ENCODE results near the gene SESN3.
"Not testable (repeated sequence)": the region's sequence is repeated elsewhere in the genome, so short reads cannot be mapped to it uniquely, and the experiment has no call there.

The SESN3 gene, protein sequence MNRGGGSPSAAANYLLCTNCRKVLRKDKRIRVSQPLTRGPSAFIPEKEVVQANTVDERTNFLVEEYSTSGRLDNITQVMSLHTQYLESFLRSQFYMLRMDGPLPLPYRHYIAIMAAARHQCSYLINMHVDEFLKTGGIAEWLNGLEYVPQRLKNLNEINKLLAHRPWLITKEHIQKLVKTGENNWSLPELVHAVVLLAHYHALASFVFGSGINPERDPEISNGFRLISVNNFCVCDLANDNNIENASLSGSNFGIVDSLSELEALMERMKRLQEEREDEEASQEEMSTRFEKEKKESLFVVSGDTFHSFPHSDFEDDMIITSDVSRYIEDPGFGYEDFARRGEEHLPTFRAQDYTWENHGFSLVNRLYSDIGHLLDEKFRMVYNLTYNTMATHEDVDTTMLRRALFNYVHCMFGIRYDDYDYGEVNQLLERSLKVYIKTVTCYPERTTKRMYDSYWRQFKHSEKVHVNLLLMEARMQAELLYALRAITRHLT

DNA sequence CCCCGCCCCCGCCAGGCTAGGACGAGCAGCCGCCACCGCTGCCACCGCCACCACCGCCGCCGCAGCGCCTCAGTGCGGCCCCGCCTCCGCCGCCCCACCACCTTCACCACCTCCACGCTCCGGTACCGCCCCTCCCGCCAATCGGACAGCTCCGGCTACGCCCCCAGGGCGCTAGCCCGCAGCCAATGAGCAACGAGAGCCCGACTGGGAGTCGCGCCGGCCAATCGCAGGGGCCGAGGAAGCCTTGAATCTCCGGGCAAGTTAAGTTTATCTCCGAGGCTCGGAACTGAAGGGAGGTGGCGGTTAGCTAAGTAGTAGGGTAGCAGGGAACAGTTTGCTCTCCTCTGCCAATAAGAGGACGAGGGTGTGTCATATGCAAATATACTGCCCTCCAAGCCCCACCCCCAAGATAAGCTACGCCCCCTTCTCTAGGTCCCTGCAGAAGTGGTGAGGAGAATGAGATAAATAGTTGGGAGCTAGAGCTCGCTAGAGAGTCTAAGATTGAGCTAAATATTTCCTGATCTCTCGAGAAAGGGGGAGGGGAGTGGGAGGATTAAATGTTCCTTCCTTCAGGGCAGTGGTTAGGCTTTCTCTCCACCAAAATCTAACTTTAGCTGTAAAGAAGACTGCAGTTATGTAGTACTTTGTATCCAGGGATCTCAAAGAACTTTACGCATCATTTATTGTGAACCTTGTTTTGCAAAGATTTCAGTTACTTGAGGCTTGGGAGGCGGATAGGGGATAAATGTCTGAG lies at the start of gene SESN3:
Gene SESN3 (minus strand): TSS at position 76 of the 754 bp plus-strand sequence. CDS start 342 bp downstream, outside the sequence.
- peak; percentile 99 for DNase-seq

DNA sequence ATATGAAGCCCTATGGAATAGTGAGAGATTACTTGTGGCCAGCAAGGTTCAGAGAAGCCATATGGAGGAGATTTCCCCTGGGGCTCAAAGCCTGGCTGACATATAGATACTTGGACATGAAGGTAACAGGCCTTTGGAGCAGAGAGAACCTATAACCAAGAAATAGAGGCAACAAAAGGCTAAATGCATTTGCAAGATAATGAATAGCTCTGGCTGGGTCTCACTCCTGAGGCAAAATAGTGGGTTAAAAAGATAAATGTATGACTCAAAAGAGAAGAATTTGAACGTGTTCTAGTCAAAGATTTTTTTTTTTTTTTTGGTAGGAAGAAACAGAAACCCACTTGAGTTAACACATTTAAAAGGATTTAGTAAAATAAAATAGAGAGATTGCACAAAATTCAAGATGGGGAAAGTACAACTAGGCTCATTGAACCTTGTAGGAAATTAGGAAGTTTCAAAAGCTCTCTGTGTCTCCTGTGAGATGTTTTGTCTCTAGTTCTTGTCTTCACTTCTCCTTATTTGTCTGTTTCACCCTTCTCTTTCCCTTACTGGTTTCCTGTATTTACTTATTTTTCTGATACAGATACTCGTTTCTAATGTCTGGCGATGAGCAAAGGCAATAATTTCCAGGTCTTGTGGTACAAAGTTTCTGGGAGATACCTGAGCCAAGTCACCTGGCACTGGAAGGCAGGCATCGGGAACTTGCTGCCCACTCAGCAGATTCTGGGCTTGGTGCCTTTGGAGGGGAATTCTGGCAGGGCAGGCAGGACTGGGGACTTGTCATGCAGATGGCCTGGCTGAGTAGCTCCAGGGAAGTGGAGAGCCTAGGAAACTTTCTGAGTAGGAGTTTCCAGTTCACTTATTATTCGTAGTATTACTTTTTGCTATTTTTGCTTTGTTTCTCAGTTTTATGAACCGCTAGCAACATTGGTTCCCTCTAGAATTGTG lies 49.2 kb upstream of the SESN3 start:
- DNase-seq, result no peak

DNA sequence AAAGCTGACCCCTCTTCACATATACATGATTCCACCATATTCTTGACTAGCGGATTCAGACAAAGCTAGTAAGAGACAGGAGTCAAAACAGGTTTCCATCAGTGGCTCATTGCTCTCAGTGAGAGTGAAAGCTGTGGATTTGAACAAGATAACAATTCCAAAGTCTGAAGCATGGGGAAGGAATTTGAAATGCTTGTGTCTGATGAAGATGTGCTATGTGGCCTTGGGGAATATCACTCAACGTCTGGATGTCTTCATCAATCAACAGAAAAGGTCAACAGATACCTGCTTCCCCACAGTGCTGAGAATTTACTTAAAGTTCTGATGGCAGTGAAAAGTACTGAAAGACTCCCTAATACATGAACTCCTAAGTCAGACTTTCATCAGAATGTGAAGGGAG lies 46.9 kb upstream of the SESN3 start:
- DNase-seq, result no peak

DNA sequence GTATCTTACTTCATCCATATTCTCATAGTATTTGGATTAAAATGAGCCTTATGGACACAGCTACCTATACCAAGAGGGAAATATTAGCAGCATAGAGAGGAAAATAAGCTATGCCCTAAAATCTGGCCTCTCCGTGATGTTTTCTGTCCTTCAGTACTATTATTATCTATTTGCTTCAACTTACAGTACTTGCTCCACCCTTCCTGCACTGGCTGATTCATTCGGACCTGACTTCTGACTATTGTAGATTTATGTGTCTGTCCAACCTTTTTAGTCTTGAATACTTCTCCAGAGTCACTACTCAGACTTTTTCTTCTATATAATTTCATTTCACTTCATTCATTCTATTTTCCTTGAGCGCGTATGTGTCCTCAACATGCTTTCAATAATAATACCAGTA lies 45.1 kb upstream of the SESN3 start:
- no peak for DNase-seq

DNA sequence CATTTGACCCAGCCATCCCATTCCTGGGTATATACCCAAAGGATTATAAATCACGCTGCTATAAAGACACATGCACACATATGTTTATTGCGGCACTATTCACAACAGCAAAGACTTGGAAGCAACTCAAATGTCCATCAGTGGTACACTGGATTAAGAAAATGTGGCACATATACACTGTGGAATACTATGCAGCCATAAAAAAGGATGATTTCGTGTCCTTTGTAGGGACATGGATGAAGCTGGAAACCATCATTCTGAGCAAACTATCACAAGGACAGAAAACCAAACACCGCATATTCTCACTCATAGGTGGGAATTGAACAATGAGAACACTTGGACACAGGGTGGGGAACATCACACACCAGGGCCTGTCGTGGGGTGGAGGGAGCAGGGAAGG lies 42.6 kb upstream of the SESN3 start:
- not testable (repeated sequence) for DNase-seq

DNA sequence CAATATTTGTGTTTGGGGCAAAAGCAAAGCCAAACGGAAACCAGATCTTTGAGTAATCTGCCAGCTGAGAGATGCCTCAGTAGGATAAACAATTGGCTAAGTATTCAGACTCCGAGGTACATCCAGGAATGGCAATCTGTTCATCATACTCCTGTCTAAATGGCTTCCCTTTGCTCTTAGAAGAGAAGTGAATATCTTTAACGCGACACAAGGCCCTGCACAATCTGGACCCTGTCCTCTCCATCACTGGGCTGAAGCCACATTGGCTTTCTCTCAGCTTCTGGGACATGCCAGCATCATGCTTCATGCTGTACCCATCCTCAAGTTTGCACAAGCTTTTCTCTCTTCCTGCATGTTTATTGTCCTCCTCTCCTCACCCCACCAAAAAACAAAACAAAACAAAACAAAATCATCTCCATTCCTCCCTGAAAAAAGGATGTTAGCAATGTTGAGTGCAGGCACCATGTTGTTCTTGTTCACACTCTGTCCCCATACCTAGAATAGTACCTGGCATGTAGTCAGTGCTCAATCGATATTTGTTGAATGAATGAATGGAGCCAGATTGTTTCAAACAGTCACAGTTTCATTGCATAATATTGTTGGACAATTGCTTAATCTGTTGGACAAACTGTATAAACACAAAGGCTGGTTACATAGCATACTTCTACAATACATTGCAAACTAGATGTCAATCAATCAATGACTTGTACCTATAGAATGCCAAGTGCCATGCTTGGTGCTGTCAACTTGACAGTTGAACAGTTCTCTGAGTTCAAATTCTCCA lies 38.2 kb upstream of the SESN3 start:
- DNase-seq, result no peak

DNA sequence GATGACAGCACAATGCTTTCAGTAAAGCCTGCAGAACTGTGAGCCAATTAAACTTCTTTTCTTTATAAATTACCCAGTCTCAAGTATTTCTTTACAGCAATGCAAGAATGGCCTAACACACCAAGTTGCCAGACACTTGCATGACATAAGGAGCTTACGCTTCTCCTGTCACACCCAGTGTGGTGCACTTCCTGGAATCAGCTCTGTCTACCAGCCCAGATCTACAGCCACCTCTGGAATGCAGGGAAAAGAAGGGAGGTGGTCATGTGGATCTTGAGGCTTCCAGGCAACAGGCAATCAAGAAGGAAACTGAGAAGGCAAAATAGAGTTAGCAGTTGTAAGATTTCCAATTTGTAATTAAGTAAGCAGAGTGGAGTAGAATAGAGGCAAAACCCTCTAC lies 37.4 kb upstream of the SESN3 start:
- no peak for DNase-seq

DNA sequence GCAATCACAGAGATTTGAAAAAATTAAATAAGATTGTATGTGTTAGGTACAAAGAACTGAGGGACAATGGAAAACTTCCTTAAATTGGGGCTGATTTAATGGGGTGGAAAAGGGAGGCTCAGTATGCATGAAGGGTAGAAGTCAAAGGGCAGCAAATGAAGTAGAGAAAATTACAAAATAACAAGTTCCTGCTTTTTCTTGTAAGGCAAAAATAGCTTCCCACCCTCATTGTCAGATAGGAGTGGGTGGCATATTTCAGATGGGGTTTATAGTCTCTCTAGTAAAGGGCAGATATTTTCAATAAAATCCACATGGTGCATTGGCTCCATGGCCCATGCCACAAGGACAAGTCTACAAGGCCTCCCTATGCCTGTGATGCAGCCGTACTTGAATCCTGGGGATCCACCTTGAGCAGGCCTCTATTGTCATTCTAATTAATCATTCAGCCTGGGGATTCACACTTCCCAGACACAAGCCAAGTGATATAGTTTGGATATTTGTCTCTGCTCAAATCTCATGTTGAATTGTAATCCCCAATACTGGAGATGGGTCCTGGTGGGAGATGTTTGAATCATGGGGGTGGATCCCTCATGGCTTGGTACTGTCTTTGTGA lies 36.7 kb upstream of the SESN3 start:
- DNase-seq, result no peak

DNA sequence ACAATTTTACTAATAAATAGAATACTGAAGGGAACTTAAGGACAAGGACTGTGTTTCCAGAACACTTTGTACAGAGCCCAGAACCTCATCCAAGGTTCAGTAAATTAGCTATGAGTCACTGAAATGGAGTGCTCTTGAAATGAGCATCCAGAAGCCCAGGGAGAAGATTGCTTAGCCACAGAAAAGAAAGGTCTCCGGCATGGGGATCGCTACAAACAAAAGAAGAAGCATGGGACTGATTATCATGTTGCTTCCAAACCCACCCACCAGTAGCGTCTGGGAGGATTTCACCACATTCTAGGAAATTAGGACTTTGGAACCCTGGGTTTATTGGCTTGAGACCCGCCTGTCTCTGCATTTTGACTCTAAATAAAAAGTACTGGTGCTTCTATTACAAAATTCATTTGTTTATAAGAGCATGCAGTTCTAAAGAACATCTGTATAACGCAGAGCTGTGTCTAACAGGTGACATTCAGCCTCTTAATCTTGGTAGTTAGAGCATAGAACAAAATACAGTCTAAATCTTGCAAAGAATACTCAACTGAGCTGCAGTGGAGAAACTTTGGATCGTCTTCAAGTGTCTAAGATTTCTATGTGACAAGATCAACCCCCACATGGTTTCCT lies 35.9 kb upstream of the SESN3 start:
- no peak for DNase-seq

DNA sequence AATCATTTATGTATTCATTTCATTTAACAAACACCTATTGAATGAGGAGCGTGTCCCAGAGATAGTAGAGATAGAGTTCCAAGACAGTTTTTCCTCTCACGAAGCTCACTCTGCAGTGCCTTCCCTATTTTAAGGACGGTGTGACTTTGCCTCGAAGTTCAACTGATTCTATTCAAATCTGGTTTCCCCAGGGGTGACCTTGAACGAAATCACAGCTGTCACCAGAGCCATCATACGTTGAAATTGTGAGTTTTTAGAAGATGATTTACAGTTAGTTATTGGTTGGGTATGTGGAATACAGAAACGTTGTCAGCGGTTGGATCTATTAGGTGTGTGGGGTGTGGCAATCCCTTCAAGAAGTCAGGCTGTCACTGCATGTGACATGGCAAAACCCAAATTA lies 33.9 kb upstream of the SESN3 start:
- no peak for DNase-seq

DNA sequence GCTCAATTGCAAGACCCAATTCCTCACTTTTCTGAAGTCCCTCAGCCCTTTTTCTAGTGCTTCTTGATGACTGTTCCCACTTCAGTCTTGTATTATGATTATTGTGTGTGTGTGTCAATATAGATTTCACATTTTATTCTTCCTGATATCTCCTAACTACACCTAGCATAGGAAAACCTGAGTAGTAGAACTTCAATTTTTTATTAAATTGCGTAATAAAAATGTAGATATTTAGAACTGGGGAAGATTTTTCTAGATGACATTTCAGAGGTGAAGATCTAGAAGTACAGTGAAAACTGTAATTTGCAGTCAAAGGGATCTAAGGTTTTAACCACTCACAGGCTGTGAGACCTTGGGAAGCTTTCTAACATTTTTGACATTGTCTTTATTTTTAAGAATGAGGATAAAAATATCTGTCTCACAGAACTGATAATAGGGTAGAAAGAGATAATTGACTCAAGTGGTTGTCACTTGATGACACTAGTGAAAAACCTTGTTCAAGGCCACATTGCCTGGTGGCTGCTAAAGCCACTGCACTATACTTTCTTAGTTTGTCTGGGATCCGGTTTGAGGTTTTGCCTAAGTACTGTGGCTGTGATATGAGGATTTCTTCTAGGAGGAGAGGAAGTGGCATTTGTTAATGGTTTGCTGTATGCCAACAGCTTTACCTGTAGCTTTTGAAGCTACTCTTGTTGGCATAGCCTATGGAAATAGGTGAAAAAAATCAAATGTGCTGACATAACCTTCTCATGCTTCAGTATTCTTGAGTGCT lies 32.2 kb upstream of the SESN3 start:
- DNase-seq, result no peak

DNA sequence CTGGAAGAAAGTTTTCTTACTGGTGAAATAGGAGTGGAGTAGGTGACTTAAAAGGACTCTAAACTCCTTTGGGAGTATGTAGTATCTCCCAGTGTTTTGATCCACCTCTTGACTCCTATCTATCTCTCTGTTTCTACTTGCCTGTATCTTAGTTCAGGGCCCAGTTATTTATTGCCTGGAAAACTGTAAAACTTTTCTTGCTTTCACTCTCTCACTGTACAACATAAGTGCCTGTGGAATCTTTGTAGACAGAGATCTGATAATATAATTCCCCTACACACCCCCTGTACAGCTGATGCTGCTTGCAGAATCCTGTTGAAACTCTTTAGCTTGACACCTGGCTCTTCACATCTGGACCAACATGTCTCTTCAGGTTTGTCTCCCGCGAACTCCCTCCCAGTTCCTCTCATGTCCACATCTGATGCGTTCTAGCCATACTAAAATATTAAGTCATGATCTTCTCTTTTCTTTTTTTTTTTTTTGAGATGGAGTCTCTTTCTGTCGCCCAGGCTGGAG lies 26.5 kb upstream of the SESN3 start:
- DNase-seq, result no peak

DNA sequence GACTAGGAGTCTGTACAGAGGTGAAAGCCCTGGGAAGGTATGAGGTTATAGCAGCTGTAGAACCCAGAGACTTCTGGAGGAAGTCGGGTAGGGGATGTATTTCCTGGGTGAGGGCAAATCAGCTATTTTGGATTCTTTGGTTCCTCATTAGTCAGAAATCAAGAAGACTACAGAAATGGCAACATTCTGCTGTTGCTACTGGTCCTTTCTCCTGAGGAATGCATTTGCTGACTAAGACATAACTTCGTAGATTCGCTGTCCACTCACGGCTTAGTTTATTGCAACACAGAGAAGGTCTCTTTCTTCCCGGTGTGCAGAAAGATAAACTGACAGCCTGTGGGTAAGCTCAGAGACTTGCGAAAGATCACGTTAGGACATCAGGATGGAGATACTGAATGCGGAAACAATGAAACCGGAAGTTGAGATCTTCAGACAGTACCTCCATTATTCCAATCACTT lies 25.3 kb upstream of the SESN3 start:
- no peak for DNase-seq

DNA sequence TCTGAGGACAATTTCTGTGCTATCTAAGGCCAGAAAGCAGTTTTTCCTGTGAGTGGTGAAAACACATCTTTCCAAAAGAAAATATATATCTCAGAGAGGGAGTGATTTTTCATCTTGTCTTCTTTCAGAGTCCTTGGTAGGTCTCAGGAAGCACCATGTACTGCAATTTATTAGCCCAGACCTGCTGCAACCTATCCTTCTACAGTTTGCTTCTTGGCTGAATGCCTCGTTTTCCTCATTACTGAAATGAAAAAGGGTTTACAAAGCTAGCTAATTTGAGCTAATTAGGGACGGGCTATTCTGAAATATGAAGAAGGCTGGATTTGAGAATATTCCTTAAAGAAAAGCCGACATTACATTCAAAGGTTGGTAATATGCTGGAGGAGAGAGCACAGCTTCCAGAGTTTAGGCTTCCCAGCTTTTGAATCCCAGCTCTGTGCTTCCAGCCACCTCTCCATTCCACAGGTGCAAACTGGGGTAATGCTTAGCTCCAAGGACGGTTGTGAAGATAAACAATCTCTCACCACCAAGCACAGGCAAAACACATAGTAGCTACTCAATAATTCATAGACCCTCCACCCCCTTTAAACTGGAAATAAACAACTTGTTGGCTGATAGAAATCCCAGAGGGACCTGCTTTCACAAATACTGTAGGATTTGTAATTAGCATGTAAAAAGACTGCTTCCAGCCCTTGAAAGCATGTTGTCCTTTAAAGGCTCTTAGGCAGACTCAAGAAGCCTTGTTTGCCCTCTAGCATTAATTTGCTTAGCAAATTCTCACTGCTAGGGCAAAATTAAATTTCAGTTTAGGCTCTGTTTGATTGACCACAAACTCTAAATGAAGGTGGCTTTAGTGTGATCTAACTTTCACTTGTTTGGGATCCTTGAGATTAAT lies 24.5 kb upstream of the SESN3 start:
- no peak for DNase-seq

DNA sequence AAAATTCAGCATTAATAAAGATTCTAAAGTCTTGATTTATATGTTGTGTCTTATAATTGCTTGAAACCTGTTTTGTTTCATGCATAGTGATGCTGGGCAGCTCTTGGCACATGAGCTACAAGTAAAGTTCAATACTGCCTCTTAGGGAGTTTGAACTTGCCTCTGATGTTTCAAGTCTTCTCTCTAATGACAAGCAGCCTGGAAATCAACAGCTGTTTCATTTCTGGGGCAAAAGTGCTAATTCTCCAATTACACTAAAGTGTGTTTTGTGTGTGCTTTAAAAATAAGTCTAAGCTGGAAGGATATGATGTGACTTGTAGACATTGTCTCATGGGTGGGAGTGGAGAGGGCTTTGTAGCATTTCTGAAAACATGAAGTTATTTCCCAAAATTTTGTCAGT lies 23.7 kb upstream of the SESN3 start:
- no peak for DNase-seq

DNA sequence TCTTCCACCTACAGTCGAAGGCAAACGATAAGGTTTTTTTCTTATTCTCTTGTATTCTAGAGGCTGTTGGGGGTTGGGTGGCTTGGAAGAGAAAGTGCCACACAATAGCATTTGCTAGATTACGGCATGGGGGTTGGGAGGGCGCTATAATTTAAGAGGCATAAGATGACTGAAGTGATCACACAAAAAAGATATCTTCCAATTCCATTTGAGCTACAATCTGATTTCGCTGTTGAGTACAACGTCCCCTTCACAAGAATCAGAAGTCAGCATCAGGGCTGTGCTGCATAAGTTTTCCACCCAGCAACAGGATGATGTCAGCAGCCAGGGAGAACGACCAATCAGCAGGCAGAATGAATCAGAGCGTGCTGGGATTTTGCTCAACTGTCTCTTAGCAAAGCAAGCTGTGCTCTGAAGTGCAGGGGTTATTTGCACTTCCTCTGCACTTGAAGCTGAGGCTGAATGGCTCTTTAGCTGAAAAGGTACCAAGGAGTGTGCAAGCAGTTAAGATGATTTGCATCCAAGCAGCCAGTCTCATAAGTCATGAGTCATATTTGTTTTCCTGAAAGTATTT lies 23.2 kb upstream of the SESN3 start:
- DNase-seq, result peak; percentile 70

DNA sequence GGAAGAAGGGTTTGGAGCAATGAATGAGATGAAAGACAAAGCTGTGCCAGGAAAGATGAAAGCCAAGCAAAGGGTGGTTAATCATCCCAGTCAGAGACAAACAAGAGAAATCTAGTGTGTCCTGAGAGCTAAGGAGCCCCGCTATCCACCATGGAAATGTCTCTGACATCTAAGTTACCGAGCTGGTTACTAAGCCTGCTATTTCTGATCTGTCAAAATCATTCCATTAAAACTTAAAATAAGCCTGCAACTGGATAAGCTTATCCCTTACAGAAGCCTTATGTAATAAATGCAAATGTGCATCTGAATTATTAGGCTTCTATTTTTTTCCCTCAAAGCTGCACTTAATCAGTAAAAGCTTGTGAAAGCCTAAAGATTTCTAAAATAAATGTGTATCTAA lies 22.1 kb upstream of the SESN3 start:
- no peak for DNase-seq

DNA sequence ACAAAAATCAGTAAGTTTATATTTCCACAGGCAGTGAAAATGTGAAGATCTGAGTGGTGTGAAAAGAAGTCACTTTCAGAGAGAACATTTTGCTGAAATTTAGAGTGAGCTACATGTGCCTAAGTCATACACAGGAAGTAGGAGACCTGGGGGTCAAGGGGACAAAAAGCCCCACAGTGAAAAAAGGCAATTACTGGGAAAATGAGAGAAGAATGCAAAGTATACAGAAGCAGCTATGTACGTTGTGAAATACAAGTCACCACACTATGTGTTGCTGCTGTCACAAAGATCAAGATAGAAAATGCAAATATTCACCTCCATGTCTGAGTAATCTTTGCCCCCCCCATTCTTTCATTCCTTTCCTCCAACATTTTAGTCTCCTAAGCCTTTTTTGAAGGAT lies 21.6 kb upstream of the SESN3 start:
- DNase-seq, result no peak

DNA sequence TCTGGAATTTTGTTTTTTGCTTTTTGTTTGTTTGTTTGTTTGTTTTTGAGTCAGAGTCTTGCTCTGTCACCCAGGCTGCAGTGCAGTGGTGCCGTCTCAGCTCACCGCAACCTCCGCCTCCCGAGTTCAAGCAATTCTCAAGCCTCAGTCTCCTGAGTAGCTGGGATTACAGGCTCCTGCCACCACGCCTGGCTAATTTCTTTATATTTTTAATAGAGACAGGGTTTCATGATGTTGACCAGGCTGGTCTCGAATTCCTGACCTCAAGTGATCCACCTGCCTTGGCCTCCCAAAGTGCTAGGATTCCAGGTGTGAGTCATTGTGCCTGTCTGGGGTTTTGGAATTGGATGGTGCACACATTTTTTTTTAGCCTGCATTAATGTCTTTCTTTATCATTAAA lies 20.9 kb upstream of the SESN3 start:
- not testable (repeated sequence) for DNase-seq

Measured in stimulated activated naive CD4-positive, alpha-beta T cell treated with Interleukin-2 at 50 U/mL for 16 hours (primary cell).